Ishikawa (cell line): ENCODE results near the gene EVPL.

ENCODE experiments used
- CREB1 ChIP-seq: IDR thresholded peaks from 2 replicates; pipeline ENCODE4 v1.6.1; 2012; ENCODE audit warnings: low read depth
- TAF1 ChIP-seq: IDR thresholded peaks from 2 replicates; pipeline ENCODE4 v1.6.1; 2012; ENCODE audit warnings: low read depth, mild to moderate bottlenecking

GRCh38 chr17:76036497-76037261 lies 9.6 kb upstream of the EVPL start:
- TF ChIP-seq TAF1 (no peak), CREB1 (no peak)
